Stimulated activated CD8-positive, alpha-beta memory T cell treated with anti-CD3 and anti-CD28 coated beads, Interleukin-15, amount 100 ng/mL, for 4 hours (primary cell): ENCODE results near the gene RETSAT.
"Not testable (repeated sequence)": the region's sequence is repeated elsewhere in the genome, so short reads cannot be mapped to it uniquely, and the experiment has no call there.

Source experiments
- DNase-seq, 2 donors: peaks; one replicate each; pipeline ENCODE4 v3.0.0-alpha.2; 2020; ENCODE audit warnings: low read depth in 2 of 2

RETSAT gene

GRCh38 chr2:85354286-85355072, at the start of gene RETSAT, which contains the start of gene ELMOD3:
TSS of gene RETSAT (minus strand) at chr2:85354528. CDS start at chr2:85354507, 21 bp downstream.
TSS of gene ELMOD3 (plus strand) at chr2:85354769. CDS start at chr2:85357199, 2,430 bp downstream.
- DNase-seq: peak; percentile 85 to 95

DNA sequence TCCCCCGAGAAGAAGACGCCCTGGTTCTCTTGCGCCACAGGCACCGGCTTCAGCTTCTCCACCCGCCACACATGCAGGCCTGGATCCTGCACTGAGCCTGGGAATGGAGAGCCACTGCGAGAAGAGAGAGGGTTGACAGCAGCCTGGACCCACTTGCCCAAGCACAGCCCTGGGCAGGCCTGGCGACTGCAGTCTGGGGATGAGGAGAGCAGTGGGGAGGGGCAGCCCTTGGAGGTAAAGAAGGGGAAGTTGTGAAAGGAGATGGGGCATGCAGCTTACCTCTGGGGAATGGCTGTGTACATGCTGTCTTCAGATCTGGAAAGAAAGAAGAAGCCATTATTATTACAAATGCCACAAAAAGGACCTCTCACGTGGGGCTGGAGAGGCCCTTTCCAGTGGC, 47.5 kb upstream of the RETSAT start:
- no peak for DNase-seq

DNA sequence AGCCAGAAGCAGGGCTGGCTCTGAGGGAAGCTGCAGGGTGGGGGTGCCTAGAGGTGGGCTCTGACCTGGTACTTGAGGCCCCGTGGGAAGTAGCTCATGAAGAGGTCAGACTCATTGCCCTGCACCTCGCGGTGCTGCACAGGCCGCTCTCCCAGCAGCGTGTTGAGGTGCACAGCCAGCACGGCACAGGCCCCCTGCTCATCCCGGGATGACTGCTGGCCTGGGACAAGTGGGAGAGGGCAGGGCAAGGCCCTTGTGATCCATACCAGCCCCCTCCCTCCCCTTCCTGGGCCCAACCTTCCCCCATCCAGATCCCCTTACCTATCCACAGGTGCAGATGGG, 47.1 kb upstream of the RETSAT start:
- DNase-seq: no peak

- no peak for DNase-seq
Observed at GRCh38 chr2:85400541-85401463, 46.5 kb upstream of the RETSAT start.

- no peak for DNase-seq
Observed at GRCh38 chr2:85400023-85400422, 45.7 kb upstream of the RETSAT start.

DNA sequence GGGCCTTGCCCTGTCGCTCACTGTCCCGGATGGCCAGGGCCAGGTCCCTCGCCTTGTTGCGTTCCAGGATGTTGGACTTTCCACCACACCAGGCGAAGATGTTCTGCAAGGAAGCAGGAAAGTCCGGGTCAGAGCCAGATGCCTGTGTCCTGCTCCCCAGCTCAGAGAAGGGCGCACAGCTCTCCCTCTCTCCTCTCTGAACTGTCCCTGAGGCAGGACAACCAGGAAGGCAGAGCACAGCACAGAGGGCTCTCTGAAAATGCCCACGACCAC, 44.8 kb upstream of the RETSAT start:
- DNase-seq: no peak

DNA sequence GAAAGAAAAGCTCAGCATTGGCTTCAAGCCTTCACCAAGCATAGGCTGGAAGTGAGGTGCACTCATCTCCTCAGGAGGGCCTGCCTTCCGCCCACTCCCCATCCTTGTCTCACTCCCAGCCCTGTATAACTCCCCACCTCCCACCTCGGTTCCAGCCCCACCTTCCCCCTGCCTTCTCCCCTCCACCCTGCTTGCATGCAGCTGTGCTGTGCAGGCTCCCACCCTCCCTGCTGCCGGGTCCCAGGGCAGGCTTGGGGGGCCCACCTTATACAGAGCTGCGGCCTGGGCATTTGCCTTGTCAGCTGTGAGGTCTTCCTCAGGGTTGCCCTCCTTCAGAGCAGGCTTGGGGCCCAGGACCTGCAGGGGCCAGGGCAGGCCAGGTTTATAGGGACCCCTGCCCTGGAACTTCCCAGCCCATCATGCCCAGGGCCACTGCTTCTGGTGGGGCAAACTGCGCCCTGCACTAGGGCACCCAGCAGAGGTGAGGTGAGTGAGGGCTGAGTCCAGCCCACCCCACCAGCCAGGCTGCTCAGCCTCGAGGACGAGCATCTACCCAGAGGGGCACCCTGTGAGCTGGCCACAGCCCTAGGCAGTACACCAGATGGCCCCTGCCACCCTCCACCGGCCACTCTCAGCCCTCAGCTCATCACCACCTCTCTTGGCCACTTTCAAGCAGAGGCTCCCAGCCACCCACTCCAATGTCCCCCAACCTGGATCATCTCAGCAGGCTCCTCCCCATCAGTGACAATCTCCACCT, 44.3 kb upstream of the RETSAT start:
- no peak for DNase-seq

- DNase-seq: no peak
Observed at GRCh38 chr2:85397925-85398331, 43.6 kb upstream of the RETSAT start.

DNA sequence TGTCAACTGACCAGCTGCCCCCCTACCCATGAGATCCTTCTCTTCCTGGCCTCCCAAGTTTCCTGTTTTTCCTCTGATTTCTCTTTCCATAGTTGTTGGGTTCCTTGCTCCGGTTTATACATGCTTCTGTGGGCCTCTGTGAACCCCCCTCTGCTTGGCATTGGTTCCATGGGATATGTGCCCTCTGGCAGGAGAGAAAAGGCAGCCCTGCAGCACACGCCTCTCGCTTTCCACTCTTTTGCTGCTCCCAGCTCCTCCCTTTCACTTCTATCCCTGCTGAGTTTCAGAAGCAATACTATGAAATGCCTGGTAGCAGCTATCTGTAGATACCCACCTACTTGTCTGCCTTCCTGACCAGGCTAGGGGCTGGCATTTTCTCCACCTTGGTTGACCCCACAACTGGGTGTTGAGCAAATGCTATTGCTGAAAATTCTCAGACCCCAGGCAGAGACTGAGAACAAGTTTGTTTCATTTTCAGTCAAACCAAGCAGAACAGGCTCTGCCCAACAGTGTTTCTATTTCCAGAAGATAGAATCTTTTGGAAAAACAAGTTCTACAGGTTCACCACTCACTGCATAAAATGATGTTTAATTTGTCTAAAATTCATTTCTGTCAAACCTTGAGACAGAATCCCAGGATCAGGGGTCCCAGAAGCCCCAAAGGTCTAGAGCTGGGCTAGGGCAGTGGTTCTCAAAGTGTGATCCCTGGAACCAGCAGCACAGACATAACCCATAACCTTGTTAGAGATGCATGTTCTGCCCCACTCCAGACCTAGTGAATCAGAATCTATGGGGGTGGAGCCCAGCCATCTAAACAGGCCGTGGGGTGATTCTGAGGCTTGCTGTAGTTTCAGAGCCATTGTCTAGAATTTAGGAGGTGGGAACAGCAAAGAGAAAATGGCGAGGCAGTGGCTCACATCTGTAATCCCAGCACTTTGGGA, 42.5 kb upstream of the RETSAT start:
- no peak for DNase-seq

- DNase-seq: no peak
Observed at GRCh38 chr2:85395912-85396475, 41.7 kb upstream of the RETSAT start.

GRCh38 chr2:85394976-85395375, 40.6 kb upstream of the RETSAT start:
- DNase-seq: no peak

GRCh38 chr2:85394261-85394681, 39.9 kb upstream of the RETSAT start:
- no peak for DNase-seq

- DNase-seq: no peak
Observed at GRCh38 chr2:85393836-85394235, 39.5 kb upstream of the RETSAT start.

GRCh38 chr2:85390941-85391669, 36.8 kb upstream of the RETSAT start:
- DNase-seq: peak; percentile 51 to 53

DNA sequence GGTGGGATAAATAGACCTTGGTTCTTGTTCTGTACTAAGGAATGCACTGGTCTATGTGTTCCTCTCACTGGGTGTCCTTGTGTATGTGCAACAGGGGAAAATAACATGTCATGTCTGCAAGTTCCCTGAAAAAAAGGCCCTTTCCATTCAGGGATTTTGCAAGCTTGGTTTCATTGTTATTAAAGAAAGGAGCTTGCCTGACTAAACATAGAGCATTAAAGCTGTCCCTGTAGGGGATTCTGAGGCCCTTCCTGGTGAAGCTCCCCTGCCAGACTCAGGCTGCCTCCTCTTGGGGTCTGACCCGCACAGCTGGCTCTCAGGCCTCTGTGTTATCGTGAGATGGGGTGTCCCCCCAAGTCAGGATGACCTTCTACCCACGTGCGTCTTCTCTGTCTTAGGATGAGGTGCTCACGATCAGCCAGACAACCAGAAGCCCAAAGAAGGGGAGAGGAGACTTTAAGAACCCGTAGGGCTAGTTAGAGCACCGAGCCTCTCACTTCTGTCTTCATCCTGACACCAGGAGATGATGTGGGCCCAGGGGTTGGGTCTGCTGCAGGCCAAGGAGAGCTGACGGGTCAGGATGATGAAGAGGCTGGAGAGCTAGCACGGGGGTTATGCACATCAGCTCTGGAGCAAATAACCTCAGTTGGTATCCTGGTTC, 34.7 kb upstream of the RETSAT start:
- DNase-seq: no peak

GRCh38 chr2:85387754-85388153, 33.4 kb upstream of the RETSAT start:
- DNase-seq: no peak

DNA sequence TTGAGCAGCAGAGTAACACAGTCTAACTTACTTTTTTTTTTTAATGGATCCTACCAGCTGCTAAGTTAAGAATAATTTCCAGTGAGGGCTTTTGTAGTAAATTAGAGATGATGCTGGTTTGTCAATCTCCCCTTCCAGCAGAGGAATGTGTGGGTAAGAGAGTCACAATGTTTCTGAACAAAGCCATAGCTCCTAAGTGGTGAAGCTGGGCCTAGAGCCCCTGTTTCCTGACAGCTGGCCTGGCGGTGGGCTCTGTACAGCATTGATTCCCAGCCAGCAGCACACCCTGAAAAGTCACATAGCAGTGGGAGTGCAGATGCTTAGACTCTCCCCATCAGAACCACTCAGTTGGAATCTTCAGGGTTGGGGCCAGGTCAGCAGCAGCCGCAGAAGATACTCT, 31.4 kb upstream of the RETSAT start:
- DNase-seq: no peak

DNA sequence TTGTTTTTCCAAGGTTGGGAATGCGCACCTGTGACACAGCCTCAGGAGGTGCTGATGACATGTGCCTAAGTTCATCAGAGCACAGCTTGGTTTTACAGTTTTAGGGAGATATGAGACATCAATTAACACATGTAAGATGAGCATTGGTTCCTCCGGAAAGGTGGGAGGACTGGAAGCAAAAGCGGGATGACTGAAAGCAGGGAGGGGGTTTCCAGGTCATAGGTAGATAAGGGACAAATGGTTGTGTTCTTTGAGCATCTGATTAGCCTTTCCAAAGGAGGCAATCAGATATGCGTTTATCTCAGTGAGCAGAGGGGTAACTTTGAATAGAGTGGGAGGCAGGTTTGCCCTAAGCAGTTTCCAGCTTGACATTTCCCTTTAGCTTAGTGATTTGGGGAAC, 29.5 kb upstream of the RETSAT start:
- no peak for DNase-seq

DNA sequence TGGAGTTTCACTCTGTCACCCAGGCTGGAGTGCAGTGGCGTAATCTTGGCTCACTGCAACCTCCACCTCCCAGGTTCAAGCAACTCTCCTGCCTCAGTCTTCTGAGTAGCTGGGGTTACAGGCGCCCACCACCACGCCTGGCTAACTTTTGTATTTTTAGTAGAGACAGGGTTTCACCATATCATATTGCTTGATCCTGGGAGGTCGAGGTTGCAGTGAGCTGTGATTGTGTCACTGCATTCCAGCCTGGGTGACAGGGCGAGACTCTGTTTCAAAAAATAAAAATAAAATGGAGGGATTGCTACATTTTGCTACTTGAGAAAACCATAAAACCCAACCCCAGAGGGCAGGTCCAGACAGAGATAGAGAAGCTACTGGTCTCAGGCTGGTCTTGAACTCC, 28.8 kb upstream of the RETSAT start:
- DNase-seq: not testable (repeated sequence)

- no peak for DNase-seq
Observed at GRCh38 chr2:85380048-85380447, 25.7 kb upstream of the RETSAT start.
